CD1c-positive myeloid dendritic cell (primary cell): Measurements from ENCODE around the gene OPA3.
"Not testable (repeated sequence)": the region's sequence is repeated elsewhere in the genome, so short reads cannot be mapped to it uniquely, and the experiment has no call there.

ENCODE experiments used
- DNase-seq: peaks from one replicate; pipeline ENCODE4 v3.0.0-alpha.2; 2016; ENCODE audit errors: extremely low spot score

Gene OPA3

GRCh38 chr19:45584332-45585157, at the start of gene OPA3:
TSS of gene OPA3 (minus strand) at chr19:45584802. CDS start at chr19:45584764, 38 bp downstream.
- peak; percentile 100 for DNase-seq

DNA sequence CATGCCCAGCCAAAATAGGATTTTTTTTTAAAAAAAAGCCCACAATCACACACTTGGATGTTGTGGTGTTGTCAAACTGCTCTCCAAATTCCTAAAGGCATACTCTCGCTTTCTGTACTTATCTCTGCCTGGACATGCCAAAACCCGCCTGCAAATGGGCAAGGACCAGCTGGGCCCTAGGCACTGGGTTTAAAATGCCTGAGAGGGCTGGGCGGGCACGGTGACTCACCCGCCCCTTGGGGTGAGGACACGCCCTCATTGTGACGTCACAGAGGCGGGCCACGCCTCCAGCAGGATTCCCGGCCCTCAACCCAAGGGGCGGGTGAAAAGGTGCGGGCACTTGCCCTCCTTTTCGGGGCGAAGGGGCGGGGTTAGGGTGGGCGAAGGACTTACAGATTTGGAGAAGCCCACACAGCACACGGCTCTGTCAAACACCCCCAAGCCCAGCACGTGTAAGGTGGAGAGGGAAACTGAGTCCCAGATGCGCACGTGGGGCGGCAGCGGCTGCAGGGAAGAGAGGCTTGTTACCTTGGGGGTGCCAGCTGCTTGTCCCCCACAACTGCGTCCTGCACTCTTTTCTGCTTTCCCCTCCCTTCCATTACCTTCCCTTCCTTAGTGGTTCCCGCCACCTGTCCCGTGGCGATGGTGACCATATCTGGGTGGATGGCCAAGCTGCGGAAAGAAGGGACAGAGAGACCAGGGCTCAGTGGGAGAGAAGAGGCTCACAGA, 48.0 kb upstream of the OPA3 start:
- peak; percentile 31 for DNase-seq

DNA sequence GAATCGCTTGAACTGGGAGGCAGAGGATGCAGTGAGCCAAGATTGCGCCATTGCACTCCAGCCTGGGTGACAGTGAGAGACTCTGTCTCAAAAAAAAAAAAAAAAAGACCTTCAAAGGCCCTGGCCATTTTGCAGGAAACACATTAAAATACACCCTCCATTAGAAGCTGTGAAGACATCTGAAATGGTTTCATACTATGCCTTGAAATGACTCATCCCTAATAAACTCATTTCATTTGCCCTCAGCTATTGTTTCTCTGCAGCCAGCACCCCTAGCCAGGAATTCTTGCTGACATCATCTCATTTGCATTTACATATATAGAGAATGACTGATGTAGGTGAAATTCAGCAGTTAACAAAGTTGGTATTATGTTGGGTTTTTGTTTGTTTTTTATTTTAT, 45.9 kb upstream of the OPA3 start:
- DNase-seq, result no peak

GRCh38 chr19:45629704-45630103, 45.1 kb upstream of the OPA3 start:
- DNase-seq, result no peak

DNA sequence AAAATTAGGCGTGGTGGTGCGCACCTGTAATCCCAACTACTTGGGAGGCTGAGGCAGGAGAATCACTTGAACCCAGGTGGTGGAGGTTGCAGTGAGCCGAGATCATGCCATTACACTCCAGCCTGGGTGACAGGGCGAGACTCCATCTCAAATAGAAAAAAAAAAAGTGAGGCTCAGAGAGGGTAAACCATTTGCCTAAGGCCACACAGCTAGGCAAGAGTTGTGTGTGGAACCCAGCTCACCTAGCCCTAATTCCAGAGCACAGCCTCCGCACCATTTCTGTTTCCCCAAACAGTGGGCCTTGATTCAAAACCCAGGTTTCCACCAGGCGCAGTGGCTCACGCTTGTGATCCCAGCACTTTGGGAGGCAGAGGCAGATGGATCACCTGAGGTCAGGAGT, 43.6 kb upstream of the OPA3 start:
- not testable (repeated sequence) for DNase-seq

GRCh38 chr19:45623984-45624383, 39.4 kb upstream of the OPA3 start:
- DNase-seq, result no peak

DNA sequence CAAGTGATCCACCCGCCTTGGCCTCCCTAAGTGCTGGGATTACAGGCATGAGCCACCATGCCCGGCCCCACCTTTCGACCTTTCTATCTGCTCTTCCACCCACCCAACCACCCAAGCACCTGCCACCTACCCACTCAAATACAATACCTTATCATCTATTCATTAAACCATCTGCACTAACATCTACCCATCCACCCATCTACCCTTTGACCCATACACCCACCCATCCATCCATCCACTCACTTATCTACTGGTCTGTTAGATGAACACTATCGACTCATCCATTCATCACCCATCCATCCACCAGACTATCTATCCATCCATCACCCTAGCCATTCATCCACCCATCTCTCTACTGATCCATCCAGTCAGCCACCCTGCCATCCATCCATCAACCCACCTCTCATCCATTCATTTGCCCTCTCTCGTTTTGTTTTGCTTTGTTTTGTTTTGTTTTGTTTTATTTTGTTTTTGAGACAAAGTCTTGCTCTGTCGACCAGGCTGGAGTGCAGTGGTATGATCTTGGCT, 37.4 kb upstream of the OPA3 start:
- DNase-seq, result no peak

GRCh38 chr19:45621389-45621788, 36.8 kb upstream of the OPA3 start:
- DNase-seq, result no peak

- DNase-seq, result no peak
These were observed 32.1 kb upstream of the OPA3 start for GRCh38 chr19:45616704-45617017.

DNA sequence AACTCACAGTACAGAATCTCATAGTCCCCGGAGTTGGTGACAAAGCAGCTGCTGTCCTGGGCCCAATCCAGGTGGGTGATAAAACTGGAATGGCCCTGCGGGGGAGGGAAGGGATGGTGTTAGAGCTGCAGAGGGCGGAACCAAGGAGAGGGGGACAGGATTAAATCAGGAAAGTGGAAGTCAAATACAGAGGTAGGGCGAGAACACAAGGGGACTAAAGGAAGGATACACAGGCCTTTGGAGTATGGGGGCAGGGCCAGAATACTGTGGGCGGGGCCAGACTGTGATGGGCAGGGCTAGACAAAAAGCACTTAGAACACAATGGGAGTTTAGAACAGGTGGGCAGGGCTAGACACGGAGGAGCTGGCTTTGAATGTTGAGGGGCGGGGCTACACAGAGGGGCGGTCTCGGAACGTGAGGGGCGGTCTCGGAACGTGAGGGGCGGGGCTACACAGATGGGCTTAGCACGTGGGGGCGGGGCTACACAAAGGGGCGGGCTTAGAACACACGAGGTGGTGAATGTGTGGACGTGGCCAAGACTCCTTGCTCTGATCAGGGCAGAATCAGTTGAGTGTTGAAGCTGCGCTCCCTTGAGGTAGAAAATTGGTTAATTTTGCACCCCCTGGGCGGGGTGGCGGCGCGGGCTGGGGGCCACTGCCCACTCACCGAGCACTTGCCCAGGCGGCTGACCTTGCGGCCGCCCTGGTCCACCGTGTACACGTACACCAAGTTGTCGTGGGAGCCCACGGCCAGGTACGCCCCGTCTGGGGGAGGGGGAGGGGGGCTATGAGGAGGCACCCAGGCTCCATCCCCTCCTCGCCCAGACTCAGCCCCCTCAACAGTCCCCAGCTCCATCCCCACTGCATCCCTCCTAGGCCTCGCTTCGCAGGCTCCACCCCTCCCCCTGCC, 31.4 kb upstream of the OPA3 start:
- peak; percentile 66 for DNase-seq

DNA sequence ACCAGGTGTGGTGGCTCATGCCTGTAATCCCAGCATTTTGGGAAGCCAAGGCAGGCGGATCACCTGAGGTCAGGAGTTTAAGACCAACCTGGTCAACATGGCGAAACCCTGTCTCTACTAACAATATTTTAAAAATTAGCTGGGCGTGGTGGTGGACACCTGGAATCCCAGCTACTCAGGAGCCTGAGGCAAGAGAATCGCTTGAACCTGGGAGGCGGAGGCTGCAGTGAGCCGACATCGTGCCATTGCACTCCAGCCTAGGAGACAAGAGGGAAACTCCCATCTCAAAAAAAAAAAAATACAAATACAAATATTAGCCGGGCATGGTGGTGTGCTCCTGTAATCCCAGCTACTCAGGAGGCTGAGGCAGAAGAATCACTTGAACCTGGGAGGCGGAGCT, 30.5 kb upstream of the OPA3 start:
- DNase-seq, result not testable (repeated sequence)

DNA sequence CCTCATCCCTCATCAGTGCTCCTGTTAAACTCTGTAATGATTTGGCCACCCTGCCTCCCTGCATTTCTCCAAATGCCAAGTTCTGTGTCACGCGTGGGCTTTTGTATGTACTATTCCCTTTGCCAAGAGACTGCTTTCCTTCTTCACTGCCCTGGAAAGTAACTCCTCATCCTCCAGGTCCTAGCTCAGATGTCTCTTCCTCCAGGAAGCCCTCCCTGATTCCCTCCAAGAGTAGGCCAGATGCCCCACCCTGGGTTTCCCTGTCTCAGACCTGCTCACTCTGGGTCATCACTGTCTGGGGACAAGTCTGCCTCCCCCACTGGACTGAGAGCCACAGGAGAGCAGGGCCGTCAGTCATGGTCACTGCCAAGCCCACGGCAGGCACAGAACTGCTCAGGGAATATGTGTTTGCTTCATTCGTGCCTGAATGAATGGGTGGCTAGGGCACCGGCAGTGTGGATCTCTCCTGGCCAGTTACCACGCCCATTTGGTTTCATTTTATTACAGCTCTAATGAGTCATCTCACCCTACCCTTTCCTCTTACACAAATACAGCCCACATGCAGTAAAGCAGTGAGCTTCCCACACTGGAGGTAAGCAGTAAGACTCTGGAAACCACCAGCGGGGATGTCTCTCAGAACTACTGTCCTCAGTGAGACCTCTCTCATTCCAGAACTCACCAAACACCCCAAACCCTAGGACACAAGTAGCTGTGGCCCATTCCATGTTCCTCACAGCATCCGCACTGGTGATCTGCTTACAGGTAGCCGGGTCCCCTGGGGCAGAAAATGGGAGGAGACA, 29.5 kb upstream of the OPA3 start:
- peak; percentile 88 for DNase-seq

GRCh38 chr19:45608948-45609347, 24.3 kb upstream of the OPA3 start:
- no peak for DNase-seq

- DNase-seq, result peak; percentile 67
These were observed 22.7 kb upstream of the OPA3 start for GRCh38 chr19:45607071-45608029.

- no peak for DNase-seq
These were observed 17.1 kb upstream of the OPA3 start, which contains the start of gene GPR4 for GRCh38 chr19:45601524-45602374. TSS of gene GPR4 (minus strand) at chr19:45602212. CDS start at chr19:45591866, 10,346 bp downstream.

DNA sequence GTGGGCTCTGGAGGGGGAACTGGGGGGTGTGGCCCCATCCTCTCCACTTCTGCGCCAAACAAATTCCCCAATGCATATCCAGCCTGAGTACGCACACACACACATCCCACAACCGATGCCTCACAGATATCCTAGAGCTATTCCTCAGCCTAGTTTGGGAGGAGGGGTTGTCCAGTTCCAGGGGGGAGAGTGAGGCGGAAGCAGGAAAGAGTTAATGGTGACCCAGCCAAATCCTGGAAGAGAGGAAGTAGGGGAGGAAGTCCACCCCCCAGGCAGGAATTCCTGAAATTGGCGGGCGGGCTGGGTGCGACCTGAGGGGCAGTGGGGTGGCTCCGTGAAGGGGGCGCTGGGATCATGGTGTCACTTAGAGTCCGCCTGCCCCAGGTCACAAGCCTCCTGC, 16.5 kb upstream of the OPA3 start:
- DNase-seq, result no peak

- DNase-seq, result no peak
These were observed 15.8 kb upstream of the OPA3 start for GRCh38 chr19:45600340-45600885.

DNA sequence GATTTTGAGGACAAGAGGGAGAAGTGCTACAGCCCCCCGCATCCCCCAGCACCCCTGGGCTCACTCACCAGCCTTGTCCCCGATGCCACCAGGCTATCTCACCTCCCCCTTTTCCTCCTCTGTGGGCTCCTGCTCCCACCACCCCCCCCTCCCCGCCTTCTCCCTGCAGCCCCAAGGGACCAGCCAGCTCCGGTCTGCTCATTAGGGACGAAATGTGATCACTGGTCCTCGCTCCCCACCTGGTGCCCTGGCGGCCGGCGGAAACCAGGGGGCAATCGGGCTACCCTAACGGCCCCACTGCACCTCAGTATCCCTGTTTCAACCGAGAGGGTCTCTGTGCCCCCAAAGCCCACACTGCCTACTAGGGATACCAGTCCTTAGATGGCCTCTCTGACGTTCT, 14.7 kb upstream of the OPA3 start:
- no peak for DNase-seq
